ENCODE measurements around the gene NPIPB2.
"Not testable (repeated sequence)": the region's sequence is repeated elsewhere in the genome, so short reads cannot be mapped to it uniquely, and the experiment has no call there.

The NPIPB2 gene

GRCh38 chr16:11941945-11942344, at the start of gene NPIPB2:
TSS of gene NPIPB2 (minus strand) at chr16:11942045. CDS start at chr16:11942045, 0 bp downstream.
- DNase-seq (ENCODE audit: low read depth); H3K4me3 ChIP-seq (ENCODE audit: low read depth, low read length): not testable (repeated sequence)

- no peak overlapping the region for H3K4me3 ChIP-seq (ENCODE audit: low read depth, low read length)
- DNase-seq (ENCODE audit: low read depth) = no peak
- no peak for TF ChIP-seq CTCF (IDR thresholded peaks at IDR 0.05; ENCODE audit: insufficient read depth, low read depth, low read length, missing control alignments)
Observed at GRCh38 chr16:11990702-11991390, 49.0 kb upstream of the NPIPB2 start.

- no peak overlapping the region for H3K4me3 ChIP-seq (ENCODE audit: low read depth, low read length)
- DNase-seq (ENCODE audit: low read depth) = no peak
- no peak for TF ChIP-seq CTCF (IDR thresholded peaks at IDR 0.05; ENCODE audit: insufficient read depth, low read depth, low read length, missing control alignments)
Observed at GRCh38 chr16:11988258-11988978, 46.6 kb upstream of the NPIPB2 start.

- TF ChIP-seq CTCF (IDR thresholded peaks at IDR 0.05; ENCODE audit: insufficient read depth, low read depth, low read length, missing control alignments) = no peak
- H3K4me3 ChIP-seq (ENCODE audit: low read depth, low read length) = no peak overlapping the region
- no peak for DNase-seq (ENCODE audit: low read depth)
Observed at GRCh38 chr16:11986521-11987057, 44.7 kb upstream of the NPIPB2 start.

- H3K4me3 ChIP-seq (ENCODE audit: low read depth, low read length) = no peak overlapping the region
- no peak for DNase-seq (ENCODE audit: low read depth)
Observed at GRCh38 chr16:11985250-11985649, 43.4 kb upstream of the NPIPB2 start.

GRCh38 chr16:11980136-11980844, 38.4 kb upstream of the NPIPB2 start:
- no peak for TF ChIP-seq CTCF (IDR thresholded peaks at IDR 0.05; ENCODE audit: insufficient read depth, low read depth, low read length, missing control alignments)
- peak; percentile 87 for DNase-seq (ENCODE audit: low read depth)
- peak overlapping the region; percentile 76 for H3K4me3 ChIP-seq (ENCODE audit: low read depth, low read length)

More at GRCh38 chr16:11985250-11985649, 43.4 kb upstream of the NPIPB2 start:
- no peak for TF ChIP-seq CTCF (IDR thresholded peaks at IDR 0.05; ENCODE audit: insufficient read depth, low read depth, low read length, missing control alignments)

All from GM12865 (cell line).